RPMI8226 (cell line): ENCODE results near the gene RDH16.
"Not testable (repeated sequence)": the region's sequence is repeated elsewhere in the genome, so short reads cannot be mapped to it uniquely, and the experiment has no call there.

ENCODE experiments used
- DNase-seq: peaks from one replicate; pipeline ENCODE4 v3.0.0-alpha.2; 2015

The RDH16 gene

GRCh38 chr12:56988207-56988739, 30.9 kb upstream of the RDH16 start:
- no peak for DNase-seq

GRCh38 chr12:56987551-56988053, 30.2 kb upstream of the RDH16 start:
- DNase-seq = peak; percentile 76

GRCh38 chr12:56987011-56987410, 29.6 kb upstream of the RDH16 start:
- no peak for DNase-seq

- DNase-seq = peak; percentile 61
Measured at GRCh38 chr12:56985714-56986113, 28.3 kb upstream of the RDH16 start.

GRCh38 chr12:56983386-56983785, 26.0 kb upstream of the RDH16 start:
- no peak for DNase-seq

GRCh38 chr12:56982578-56983236, 25.3 kb upstream of the RDH16 start:
- not testable (repeated sequence) for DNase-seq

GRCh38 chr12:56980941-56981530, 23.6 kb upstream of the RDH16 start:
- no peak for DNase-seq

GRCh38 chr12:56980268-56980667, 22.9 kb upstream of the RDH16 start:
- DNase-seq = no peak

- no peak for DNase-seq
Measured at GRCh38 chr12:56979628-56980027, 22.2 kb upstream of the RDH16 start.

- no peak for DNase-seq
Measured at GRCh38 chr12:56978397-56979138, 21.2 kb upstream of the RDH16 start.

GRCh38 chr12:56977361-56977760, 20.0 kb upstream of the RDH16 start:
- not testable (repeated sequence) for DNase-seq

- not testable (repeated sequence) for DNase-seq
Measured at GRCh38 chr12:56974224-56974623, 16.8 kb upstream of the RDH16 start.

- DNase-seq = not testable (repeated sequence)
Measured at GRCh38 chr12:56968910-56969309, 11.5 kb upstream of the RDH16 start.

- DNase-seq = peak; percentile 59
Measured at GRCh38 chr12:56965997-56966642, 8.7 kb upstream of the RDH16 start.

- DNase-seq = not testable (repeated sequence)
Measured at GRCh38 chr12:56965124-56965523, 7.7 kb upstream of the RDH16 start.

- not testable (repeated sequence) for DNase-seq
Measured at GRCh38 chr12:56963557-56963956, 6.1 kb upstream of the RDH16 start.

- not testable (repeated sequence) for DNase-seq
Measured at GRCh38 chr12:56962247-56962646, 4.8 kb upstream of the RDH16 start.

- no peak for DNase-seq
Measured at GRCh38 chr12:56958422-56958821, 1.0 kb upstream of the RDH16 start.

GRCh38 chr12:56955631-56956256, 1.7 kb downstream of the RDH16 start:
- DNase-seq = no peak

- DNase-seq = no peak
Measured at GRCh38 chr12:56954958-56955355, 2.5 kb downstream of the RDH16 start.

- DNase-seq = no peak
Measured at GRCh38 chr12:56954057-56954957, 3.1 kb downstream of the RDH16 start.
